B cell (primary cell): ENCODE data around the gene KRT33B. TPM values are rescaled to one million over a fixed set of nuclear protein-coding genes. Genes with fewer than 3 reads are reported as not detected.

ENCODE experiments used
- ATAC-seq: fragments of 200-7000 bp; cut with Tn5 transposase; one replicate; pipeline ENCODE4 v1.10.0; 2021; ENCODE audit warnings: low read depth, mild to moderate bottlenecking, moderate number of reproducible peaks, moderate library complexity
- CTCF ChIA-PET: fragments of 350-600 bp; sonication (Branson Sonifier 250); formaldehyde crosslinking; loops from one replicate; lab custom pipeline; 2021; ENCODE audit warnings: antibody characterized with exemption, inconsistent platforms; lab: Charles Lee
- POLR2A ChIA-PET: fragments of 350-600 bp; sonication (Branson Sonifier 250); formaldehyde crosslinking; loops from one replicate; lab custom pipeline; 2021; ENCODE audit warnings: antibody characterized with exemption; lab: Charles Lee
- DNase-seq: peaks from one replicate; pipeline ENCODE4 v3.0.0; 2013
- H2AFZ ChIP-seq: 2 replicates; pipeline ENCODE4 v1.6.1; 2012; ENCODE audit warnings: mild to moderate bottlenecking, low read depth, low read length; ENCODE audit not compliant: insufficient read depth, poor library complexity, severe bottlenecking
- H3K27ac ChIP-seq, 2 donors: 1 replicate in 1 of 2; 2 replicates in 1 of 2; pipeline ENCODE4 v1.5.1; 2012 to 2013; ENCODE audit warnings: low read length in 2 of 2, mild to moderate bottlenecking in 2 of 2, moderate library complexity in 1 of 2
- H3K27me3 ChIP-seq, 4 experiments: fragments of 200-600 bp in 1 of 4; sonication (generic) in 1 of 4; replicated peaks in 1 of 4; 1 replicate in 2 of 4; 2 replicates in 2 of 4; pipeline versions ENCODE4 v1.6.1 to v1.7.0; 2013 to 2016; ENCODE audit warnings: low read length in 3 of 4, mild to moderate bottlenecking in 2 of 4, mixed read lengths in 1 of 4, moderate library complexity in 1 of 4; ENCODE audit not compliant: insufficient read depth in 4 of 4, control insufficient read depth in 3 of 4; ENCODE audit errors: control extremely low read depth in 1 of 4
- H3K36me3 ChIP-seq, 2 experiments: replicated peaks in 1 of 2; 1 replicate in 1 of 2; 2 replicates in 1 of 2; pipeline versions ENCODE4 v1.6.1 to v1.7.1; 2013; ENCODE audit warnings: low read length in 1 of 2; ENCODE audit not compliant: insufficient read depth in 2 of 2, control insufficient read depth in 1 of 2; ENCODE audit errors: control extremely low read depth in 1 of 2, extremely low read depth in 1 of 2
- H3K4me1 ChIP-seq, 2 donors: fragments of 200-600 bp in 1 of 2; sonication (generic) in 1 of 2; 1 replicate in 1 of 2; 2 replicates in 1 of 2; pipeline versions ENCODE4 v1.5.1 to v1.6.1; 2013 to 2017; ENCODE audit warnings: low read length in 2 of 2; ENCODE audit not compliant: control insufficient read depth in 2 of 2, insufficient read depth in 2 of 2
- H3K4me2 ChIP-seq: replicated peaks from 2 replicates; pipeline ENCODE3; 2012; ENCODE audit warnings: mild to moderate bottlenecking, low read depth, low read length; ENCODE audit not compliant: poor library complexity, severe bottlenecking
- H3K4me3 ChIP-seq, 5 experiments: fragments of 200-600 bp in 1 of 5; sonication (generic) in 1 of 5; 1 replicate in 3 of 5; 2 replicates in 2 of 5; pipeline versions ENCODE4 v1.5.1 to v1.7.0; 2011 to 2016; ENCODE audit warnings: low read length in 4 of 5, mild to moderate bottlenecking in 4 of 5, low read depth in 2 of 5, control low read depth in 1 of 5, moderate library complexity in 1 of 5; ENCODE audit not compliant: insufficient read depth in 1 of 5; ENCODE audit errors: control extremely low read depth in 1 of 5, extremely low read depth in 1 of 5
- H3K79me2 ChIP-seq: fragments of 200-600 bp; sonication (generic); one replicate; pipeline ENCODE4 v1.6.0; 2016; ENCODE audit warnings: low read length; ENCODE audit not compliant: control insufficient read depth, insufficient read depth
- H3K9ac ChIP-seq: fragments of 200-600 bp; sonication (generic); 2 replicates; pipeline ENCODE4 v1.6.1; 2017; ENCODE audit warnings: mild to moderate bottlenecking, low read length, moderate library complexity
- H3K9me3 ChIP-seq, 3 donors: one replicate each; pipeline versions ENCODE4 v1.6.1 to v1.7.1; 2013; ENCODE audit warnings: low read length in 2 of 3; ENCODE audit not compliant: control insufficient read depth in 2 of 3, insufficient read depth in 1 of 3; ENCODE audit errors: control extremely low read depth in 1 of 3
- H4K20me1 ChIP-seq: 2 replicates; pipeline ENCODE4 v1.6.0; 2012; ENCODE audit warnings: mild to moderate bottlenecking, low read length; ENCODE audit not compliant: insufficient read depth, control insufficient read depth, poor library complexity, severe bottlenecking
- H3K27ac Mint-ChIP-seq: one replicate; pipeline ENCODE4 v1.8.0; 2021; ENCODE audit warnings: mixed read lengths
- H3K27me3 Mint-ChIP-seq: one replicate; pipeline ENCODE4 v1.8.0; 2021; ENCODE audit warnings: mixed read lengths
- H3K4me1 Mint-ChIP-seq: one replicate; pipeline ENCODE4 v1.8.0; 2021; ENCODE audit warnings: mixed read lengths
- H3K4me3 Mint-ChIP-seq: one replicate; pipeline ENCODE4 v1.8.0; 2021; ENCODE audit warnings: mixed read lengths
- H3K9me3 Mint-ChIP-seq: one replicate; pipeline ENCODE4 v1.8.0; 2022; ENCODE audit warnings: mixed read lengths; ENCODE audit not compliant: insufficient read depth
- CTCF ChIP-seq: fragments of 200-600 bp; IDR thresholded peaks from one replicate; pipeline ENCODE4 v1.8.0; 2022; ENCODE audit warnings: antibody characterized with exemption, mild to moderate bottlenecking
- EZH2 ChIP-seq: IDR thresholded peaks from 2 replicates; pipeline ENCODE4 v1.6.1; 2012; ENCODE audit warnings: borderline replicate concordance, low read depth, mild to moderate bottlenecking, moderate library complexity, low read length; ENCODE audit not compliant: insufficient read depth, poor library complexity, severe bottlenecking
- WGBS: methylation state at CpG from one replicate; pipeline ENCODE4 v1.1.5; 2013; ENCODE audit warnings: missing lambda C conversion rate; ENCODE audit not compliant: insufficient coverage; 5-methylcytosine and 5-hydroxymethylcytosine counted together
- intact Hi-C: fragments of 100-400 bp; cut with micrococcal nuclease; formaldehyde crosslinking; loops from one replicate; pipeline ENCODE4 v1.10.0; 2022
- polyA plus RNA-seq: library from polyadenylated mRNA; depleted of rRNA; stranded (reverse); fragments of >200 nt; gene quantifications from 2 replicates; pipeline ENCODE4 v1.2.3, GENCODE V29; 2012
- total RNA-seq, 2 donors: library from RNA; stranded (reverse); fragments of 120-200 nt in 1 of 2; gene quantifications; 1 replicate in 1 of 2; 2 replicates in 1 of 2; pipeline versions ENCODE4 v1.2.3 to v1.2.4, GENCODE V29; 2013 to 2022

Gene KRT33B
- total and polyA plus RNA-seq, 2 donors (not counting 1 experiment from before 2014, with no cell fraction given): not detected

DNA sequence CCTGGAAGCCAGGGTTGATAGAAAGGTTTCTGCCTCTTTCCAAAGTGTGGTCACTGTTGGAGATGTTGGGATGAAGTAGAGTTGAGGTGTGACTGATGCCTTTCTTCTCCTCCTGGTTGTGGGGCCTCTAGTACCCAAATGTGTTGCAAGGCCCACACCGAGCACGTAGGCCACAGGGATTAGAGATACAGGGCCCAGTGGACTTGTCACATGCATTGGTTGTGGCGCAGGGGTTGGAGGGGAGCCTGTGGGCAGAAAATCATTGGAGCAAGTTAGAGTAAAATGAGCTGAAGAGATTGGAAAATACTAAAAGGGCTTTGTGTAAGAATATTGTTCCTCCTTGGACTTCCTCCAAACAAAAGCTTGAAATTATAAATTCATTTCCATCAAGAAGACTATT is 23.6 kb downstream of the KRT33B start:
- Histone ChIP-seq H3K27me3 (peaks cover 0 to 4% (median 0%) of the 10 kb centered on the region in 4 experiments), H3K36me3 (no peaks in the 10 kb centered on the region), H3K4me3 (no peak overlapping the region), H3K27ac (no peak overlapping the region), H4K20me1 (no peaks in the 10 kb centered on the region), H3K79me2 (no peaks in the 10 kb centered on the region), H2AFZ (no peak overlapping the region), H3K4me1 (no peaks in the 10 kb centered on the region), H3K4me2 (no peak overlapping the region), H3K9ac (no peak overlapping the region), H3K9me3 (peaks cover 0 to 10% (median 0%) of the 10 kb centered on the region in 3 donors)
- Mint-ChIP-seq H3K27ac (no peak overlapping the region), H3K27me3 (peaks cover 15% of the 10 kb centered on the region), H3K4me3 (no peak overlapping the region), H3K4me1 (no peaks in the 10 kb centered on the region), H3K9me3 (peaks cover 6% of the 10 kb centered on the region)
- TF ChIP-seq EZH2 (no peak), CTCF (no peak)
- ChIA-PET POLR2A (no interaction called here), CTCF (no interaction called here)
- no peak for ATAC-seq
- intact Hi-C loops: no loop called here
- no peak for DNase-seq
- WGBS: 100% methylated on average over 3 of the region's 3 CpGs

DNA sequence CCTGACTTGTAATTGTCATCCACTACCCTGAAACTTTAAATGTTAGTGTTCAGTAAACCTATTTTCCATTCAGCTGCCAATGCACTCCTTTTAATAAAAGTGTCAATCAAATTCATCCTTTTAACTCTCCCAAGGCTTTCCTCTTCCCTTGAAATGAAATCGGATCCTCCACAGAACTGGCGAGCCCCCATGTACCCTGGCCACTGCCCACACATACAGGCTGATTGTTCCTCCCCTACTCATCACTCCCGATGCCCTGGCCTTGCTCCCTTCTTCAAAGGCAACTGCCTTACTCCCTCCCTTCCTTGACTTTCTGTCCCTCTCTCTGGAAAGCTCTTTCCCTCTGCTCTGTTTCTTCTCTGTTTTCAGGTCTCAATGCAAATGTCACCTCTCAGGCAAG is 26.6 kb downstream of the KRT33B start:
- ATAC-seq: no peak
- TF ChIP-seq EZH2: no peak
- TF ChIP-seq CTCF: no peak
- Histone ChIP-seq H3K27ac (no peak overlapping the region), H3K4me3 (no peak overlapping the region), H3K36me3 (no peaks in the 10 kb centered on the region), H3K9ac (no peak overlapping the region), H2AFZ (no peak overlapping the region), H3K4me1 (peaks cover 0 to 11% of the 10 kb centered on the region in 2 donors), H3K4me2 (no peak overlapping the region), H3K27me3 (peaks cover 0 to 4% (median 0%) of the 10 kb centered on the region in 4 experiments), H3K79me2 (no peaks in the 10 kb centered on the region), H4K20me1 (no peaks in the 10 kb centered on the region), H3K9me3 (peaks cover 0 to 10% (median 0%) of the 10 kb centered on the region in 3 donors)
- intact Hi-C loops: no loop called here
- DNase-seq: no peak
- peaks cover 6% of the 10 kb centered on the region for H3K9me3 Mint-ChIP-seq
- POLR2A ChIA-PET: no interaction called here
- peaks cover 15% of the 10 kb centered on the region for H3K27me3 Mint-ChIP-seq
- H3K4me3 Mint-ChIP-seq: no peak overlapping the region
- H3K27ac Mint-ChIP-seq: no peak overlapping the region
- CTCF ChIA-PET: no interaction called here
- 88% methylated on average over 3 of the region's 3 CpGs for WGBS
- peaks cover 4% of the 10 kb centered on the region for H3K4me1 Mint-ChIP-seq
